PFSK-1 (cell line): Measurements from ENCODE around the gene PRSS38.

ENCODE experiments used
- POLR2AphosphoS5 ChIP-seq: IDR thresholded peaks from 2 replicates; pipeline ENCODE4 v1.6.1; 2012; ENCODE audit warnings: low read depth, mild to moderate bottlenecking, control low read depth, low read length, moderate library complexity
- SIN3A ChIP-seq: IDR thresholded peaks from 2 replicates; pipeline ENCODE4 v1.6.1; 2012; ENCODE audit warnings: mild to moderate bottlenecking, low read length, moderate library complexity, borderline replicate concordance; ENCODE audit not compliant: insufficient read depth

GRCh38 chr1:227894831-227895451 is 79.5 kb downstream of the PRSS38 start:
- TF ChIP-seq POLR2AphosphoS5 (no peak), SIN3A (no peak)
